Stomach smooth muscle (tissue), 2 donors: Measurements from ENCODE around the gene CDKN2D.

Source experiments
- H3K27ac ChIP-seq: one replicate; pipeline ENCODE4 v1.7.0; 2013; ENCODE audit warnings: mild to moderate bottlenecking, low read length, inconsistent platforms
- H3K27me3 ChIP-seq, 2 donors: one replicate each; pipeline ENCODE4 v1.7.0; 2013; ENCODE audit warnings: low read length in 2 of 2; ENCODE audit not compliant: insufficient read depth in 2 of 2, control insufficient read depth in 1 of 2
- H3K36me3 ChIP-seq, 2 donors: one replicate each; pipeline ENCODE4 v1.7.0; 2013; ENCODE audit warnings: low read length in 2 of 2; ENCODE audit not compliant: control insufficient read depth in 2 of 2, insufficient read depth in 2 of 2
- H3K4me1 ChIP-seq: one replicate; pipeline ENCODE4 v1.7.0; 2013; ENCODE audit warnings: low read length; ENCODE audit not compliant: control insufficient read depth, insufficient read depth
- H3K4me3 ChIP-seq, 2 donors: one replicate each; pipeline ENCODE4 v1.7.0; 2013; ENCODE audit warnings: low read length in 2 of 2
- H3K9ac ChIP-seq, 2 donors: one replicate each; pipeline ENCODE4 v1.7.0; 2013; ENCODE audit warnings: low read length in 2 of 2, mild to moderate bottlenecking in 1 of 2
- H3K9me3 ChIP-seq, 2 donors: one replicate each; pipeline ENCODE4 v1.7.0; 2013; ENCODE audit warnings: low read length in 2 of 2; ENCODE audit not compliant: control insufficient read depth in 2 of 2
- donor health status: healthy.
- donor health status: Pancreatic carcinoma.

The CDKN2D gene

DNA sequence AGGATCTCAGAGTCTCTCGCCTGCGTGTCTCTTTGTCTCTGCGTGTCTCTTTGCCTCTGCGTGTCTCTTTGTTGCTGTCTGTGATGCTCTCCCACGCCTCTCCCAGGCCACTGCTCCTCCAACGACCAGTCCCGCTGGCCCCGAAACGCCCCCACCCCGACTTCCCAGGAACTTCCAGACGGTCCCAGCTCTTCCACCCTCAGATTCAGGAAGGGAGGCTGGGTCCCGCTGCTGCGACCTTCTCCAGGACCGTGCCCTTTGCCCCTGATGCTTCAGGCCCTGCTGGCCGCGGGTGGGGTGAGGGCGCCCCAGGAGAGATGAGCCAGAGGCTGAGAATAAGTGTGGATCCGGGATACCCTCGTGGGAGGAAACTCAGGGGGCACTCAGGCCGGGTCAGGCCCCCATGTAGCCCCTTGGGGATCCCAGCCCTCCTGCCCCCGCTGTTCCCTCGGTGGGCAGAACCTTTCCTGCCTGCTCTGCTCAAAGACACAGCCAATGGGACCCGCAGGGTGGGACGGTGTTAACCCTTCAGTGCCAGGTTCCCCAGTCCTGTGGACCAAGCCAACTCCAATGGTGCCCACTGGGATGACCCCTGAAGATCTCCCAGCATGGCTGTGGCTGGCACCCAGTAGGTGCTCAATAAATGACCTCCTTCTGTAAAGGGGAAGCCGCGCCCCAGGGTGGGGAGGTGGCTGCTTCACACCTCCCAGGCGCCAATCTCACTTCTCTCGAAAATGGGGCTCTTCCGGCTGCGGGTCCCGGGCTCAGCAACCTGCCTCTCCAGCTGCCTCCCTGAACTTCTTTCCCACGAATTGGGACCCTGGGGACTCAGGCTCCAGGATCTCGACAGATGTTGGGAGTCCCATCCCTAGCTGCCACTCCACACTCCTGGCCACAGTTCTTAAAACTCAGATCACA is 50.1 kb downstream of the CDKN2D start:
- Histone ChIP-seq H3K27ac (no peak overlapping the region), H3K4me3 (no peak overlapping the region), H3K9ac (no peak overlapping the region), H3K27me3 (peaks cover 54 to 65% of the 10 kb centered on the region in 2 donors), H3K9me3 (no peaks in the 10 kb centered on the region), H3K4me1 (peaks cover 21% of the 10 kb centered on the region), H3K36me3 (no peaks in the 10 kb centered on the region)

GRCh38 chr19:10517760-10518443 is 50.9 kb downstream of the CDKN2D start:
- Histone ChIP-seq H3K4me1 (peaks cover 21% of the 10 kb centered on the region), H3K27me3 (peaks cover 60 to 73% of the 10 kb centered on the region in 2 donors), H3K36me3 (no peaks in the 10 kb centered on the region), H3K9ac (no peak overlapping the region), H3K9me3 (no peaks in the 10 kb centered on the region), H3K27ac (no peak overlapping the region), H3K4me3 (peak overlapping the region; percentile 12 to 40)

DNA sequence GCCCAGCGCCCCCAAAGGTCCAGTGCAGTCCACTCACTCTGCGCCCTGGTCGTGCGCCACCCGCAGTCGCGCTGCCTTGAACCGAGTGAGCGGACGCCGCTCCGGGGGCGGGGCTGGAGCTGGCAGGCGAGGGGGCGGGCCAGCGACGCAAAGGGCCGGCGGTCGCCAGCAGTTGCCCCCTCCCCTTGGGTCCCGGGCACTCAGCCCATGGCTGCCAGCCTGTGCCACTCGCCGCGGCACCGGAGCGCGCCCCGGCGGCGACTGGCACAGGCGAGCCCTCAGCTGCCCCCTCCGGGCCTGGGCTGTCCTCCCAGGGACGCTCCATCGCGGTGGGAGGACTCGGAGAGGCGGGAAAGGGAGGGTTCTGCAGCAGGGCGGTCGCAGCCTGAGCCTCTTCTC is 51.4 kb downstream of the CDKN2D start, which contains the start of gene S1PR5:
TSS of gene S1PR5 (minus strand) at position 87 of the 399 bp plus-strand sequence. CDS start 2,436 bp downstream, outside the sequence.
- Histone ChIP-seq H3K27me3 (peaks cover 62 to 73% of the 10 kb centered on the region in 2 donors), H3K36me3 (no peaks in the 10 kb centered on the region), H3K9ac (no peak within 1 kb of the TSS), H3K4me1 (peaks cover 21% of the 10 kb centered on the region), H3K27ac (no peak within 1 kb of the TSS), H3K4me3 (peak within 1 kb of the TSS; percentile 12 to 40), H3K9me3 (no peaks in the 10 kb centered on the region)

DNA sequence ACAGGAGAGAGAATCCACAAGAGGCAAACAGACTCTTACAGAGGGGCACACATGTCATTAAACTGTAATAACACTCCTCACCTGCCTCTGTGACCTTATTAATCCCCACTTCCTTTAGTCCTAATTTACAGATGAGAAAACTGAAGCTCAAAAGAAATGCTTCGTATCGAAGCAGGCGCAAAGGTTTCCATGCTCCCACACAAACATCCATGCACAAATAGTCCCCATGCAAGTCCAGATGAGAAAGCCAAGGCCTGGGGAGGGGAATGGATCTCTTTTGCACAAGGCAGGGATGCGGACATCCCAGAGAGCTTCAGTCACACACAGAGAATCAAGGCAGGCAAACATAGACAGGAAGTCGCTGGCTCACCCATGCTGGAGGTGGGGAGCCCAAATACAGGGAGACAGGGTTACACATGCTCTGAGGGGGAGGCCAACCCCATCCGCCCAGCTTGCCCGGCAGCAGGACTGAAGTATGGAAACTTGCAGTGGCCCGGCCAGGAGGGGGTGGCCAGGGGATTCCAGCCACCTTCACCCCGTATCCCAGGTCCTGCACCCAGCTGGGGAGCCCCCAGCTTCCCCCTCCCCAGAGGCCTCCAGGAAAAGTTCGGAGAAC is 52.0 kb downstream of the CDKN2D start:
- Histone ChIP-seq H3K9me3 (no peaks in the 10 kb centered on the region), H3K27ac (no peak overlapping the region), H3K27me3 (peaks cover 60 to 73% of the 10 kb centered on the region in 2 donors), H3K9ac (no peak overlapping the region), H3K4me1 (peaks cover 21% of the 10 kb centered on the region), H3K36me3 (no peaks in the 10 kb centered on the region), H3K4me3 (peak overlapping the region in 1 of 2 donors; percentile 40)
